SKM-1 (cell line): ENCODE results near the gene NAV3.

Experiments
- DNase-seq: peaks from one replicate; lab custom pipeline; 2025; ENCODE audit not compliant: unreplicated experiment; lab: John Stamatoyannopoulos, UW

NAV3 gene

DNA sequence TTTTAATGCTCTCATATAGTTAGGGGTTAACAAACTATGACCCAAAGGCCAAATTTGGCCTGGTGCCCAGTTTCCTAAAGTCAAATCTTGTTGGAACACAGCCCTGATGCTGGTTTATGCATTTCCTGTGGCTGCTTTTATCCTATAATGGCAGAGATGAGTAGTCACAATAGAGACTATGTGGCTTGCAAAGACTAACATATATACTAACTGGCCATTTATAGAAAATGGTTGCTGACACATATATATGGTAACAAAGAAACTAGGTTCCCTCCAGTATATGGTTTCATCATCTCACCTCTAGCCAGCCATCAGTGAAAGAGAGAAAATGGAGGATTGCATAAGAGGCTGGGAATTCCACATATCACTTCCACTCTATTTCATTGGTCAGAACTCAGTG lies 10.8 kb downstream of the NAV3 start:
- no peak for DNase-seq

DNA sequence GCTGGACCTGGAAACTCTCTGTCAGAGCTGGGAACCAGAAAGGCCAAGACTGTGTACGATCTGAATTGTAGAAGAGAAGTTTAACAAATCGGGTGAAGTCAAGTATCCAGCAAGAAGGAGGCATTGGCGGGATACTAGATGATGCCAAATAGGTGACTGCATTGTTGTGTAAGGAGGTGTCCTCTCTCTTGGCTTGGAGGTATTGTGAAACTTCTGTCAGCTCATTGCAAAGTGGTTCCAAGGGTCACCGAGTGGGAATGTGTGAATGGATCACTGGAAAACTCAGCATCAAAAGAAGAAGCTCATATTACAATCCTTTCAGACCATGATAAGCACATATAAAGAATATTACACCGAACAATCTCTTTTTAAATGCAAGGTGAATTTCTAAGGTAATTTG lies 11.7 kb downstream of the NAV3 start:
- no peak for DNase-seq

DNA sequence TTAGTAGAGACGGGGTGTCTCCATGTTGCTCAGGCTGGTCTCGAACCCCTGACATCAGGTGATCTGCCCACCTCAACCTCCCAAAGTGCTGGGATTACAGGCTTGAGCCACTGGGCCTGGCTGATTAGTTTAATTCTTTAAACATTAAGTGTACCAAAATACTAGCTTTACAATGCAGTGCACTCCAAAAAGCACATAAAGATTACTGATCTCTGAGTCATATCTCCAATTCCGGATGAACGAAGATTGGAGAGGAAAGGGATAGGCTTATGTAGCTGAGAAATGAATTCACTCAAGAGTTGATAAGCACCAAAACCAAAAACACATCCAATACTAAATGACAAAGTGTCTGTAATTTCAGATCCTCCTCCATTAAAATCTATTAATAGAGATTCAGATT lies 15.1 kb downstream of the NAV3 start:
- no peak for DNase-seq

DNA sequence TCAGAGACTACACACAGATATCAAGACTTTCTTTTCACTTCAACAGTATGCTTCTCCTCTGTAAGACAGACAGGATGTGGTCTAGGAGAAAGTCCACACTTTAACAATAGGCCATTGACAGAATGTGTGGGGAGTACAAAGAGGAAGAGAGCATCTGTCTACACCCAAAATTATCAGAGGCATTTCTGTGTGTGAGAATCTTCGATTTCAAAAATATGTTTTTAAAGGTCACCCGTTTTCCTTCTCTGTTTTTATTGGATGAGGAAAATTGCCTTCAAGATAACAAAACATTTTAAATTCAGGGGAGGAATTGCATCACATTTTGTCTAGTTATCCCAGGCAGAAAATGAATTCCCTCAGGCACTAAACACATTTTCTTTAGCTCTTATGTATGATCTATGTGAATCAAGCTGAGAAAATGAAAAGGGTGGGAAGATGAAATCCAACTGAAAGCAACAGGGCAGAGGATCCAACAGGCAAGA lies 16.4 kb downstream of the NAV3 start:
- no peak for DNase-seq

DNA sequence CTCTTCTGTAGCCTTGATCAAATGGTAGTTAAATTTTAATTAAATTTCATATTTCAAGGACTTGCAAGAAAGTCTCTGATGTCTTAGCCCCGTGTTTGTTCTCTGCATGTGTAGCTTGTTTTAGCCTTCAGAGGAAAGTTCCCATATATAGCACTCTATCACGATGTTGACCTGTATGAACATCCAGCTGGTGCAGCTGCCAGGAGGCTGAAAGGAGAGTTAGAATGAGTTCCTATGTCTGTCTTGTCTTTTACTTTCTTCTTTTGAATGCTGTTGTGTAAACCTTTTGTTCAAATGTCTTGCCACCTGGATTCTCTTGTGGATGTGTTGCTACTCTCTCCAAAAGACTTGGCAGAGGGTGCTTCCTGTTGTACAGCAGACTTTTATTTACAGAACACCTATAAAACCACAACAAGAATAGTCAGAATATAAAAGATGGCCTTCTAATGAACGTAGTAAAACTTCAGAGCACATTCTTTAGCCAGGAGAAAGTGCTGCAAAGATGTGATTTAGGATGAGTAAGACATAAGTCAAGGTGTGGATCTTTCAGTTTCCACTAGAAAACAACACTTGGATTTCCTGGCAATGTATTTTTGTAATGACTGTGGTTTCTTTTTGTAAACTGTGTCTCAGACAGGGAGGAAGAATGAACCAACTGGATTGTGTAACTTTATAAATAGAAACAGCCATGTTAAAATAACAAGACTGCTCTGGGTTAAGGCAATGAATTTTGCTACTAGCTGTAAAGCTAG lies 17.2 kb downstream of the NAV3 start:
- no peak for DNase-seq

DNA sequence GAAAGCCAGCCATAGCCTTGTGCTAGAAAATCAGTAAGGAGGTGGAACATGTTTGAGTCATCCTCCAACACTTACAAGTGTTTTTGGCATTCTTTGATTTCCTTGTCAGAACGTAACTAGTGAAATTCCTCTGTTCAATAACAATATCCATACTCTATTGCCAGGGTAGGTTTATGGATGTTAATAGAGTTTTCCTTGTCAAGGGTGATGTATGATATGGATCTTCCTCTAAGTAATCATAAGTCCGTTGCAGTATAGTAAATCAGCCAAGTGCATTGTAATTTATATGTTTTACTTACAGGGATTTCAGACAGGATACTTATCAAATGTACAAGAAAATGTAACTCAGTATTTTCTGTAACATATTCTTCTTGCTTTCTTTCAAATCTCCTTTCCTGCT lies 19.4 kb downstream of the NAV3 start:
- DNase-seq = no peak

DNA sequence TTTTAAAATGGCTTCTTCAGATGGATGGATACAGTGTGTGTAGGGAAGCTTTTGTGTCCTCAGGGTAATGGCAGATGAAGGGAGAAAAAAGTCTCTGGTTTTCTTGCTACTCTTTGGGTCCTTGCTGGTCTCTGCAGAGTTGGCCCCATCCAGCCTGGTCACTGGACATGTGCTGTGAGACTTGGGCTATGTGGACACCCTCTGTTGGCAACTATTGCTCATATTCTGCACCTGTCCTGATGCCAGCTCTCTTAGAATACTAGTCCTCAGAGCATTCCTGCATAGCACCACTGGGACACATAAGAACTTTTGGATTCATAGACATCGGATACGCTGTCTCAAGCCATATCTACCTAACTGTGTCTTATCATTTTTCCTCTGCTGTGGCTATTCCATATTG lies 20.0 kb downstream of the NAV3 start:
- no peak for DNase-seq

DNA sequence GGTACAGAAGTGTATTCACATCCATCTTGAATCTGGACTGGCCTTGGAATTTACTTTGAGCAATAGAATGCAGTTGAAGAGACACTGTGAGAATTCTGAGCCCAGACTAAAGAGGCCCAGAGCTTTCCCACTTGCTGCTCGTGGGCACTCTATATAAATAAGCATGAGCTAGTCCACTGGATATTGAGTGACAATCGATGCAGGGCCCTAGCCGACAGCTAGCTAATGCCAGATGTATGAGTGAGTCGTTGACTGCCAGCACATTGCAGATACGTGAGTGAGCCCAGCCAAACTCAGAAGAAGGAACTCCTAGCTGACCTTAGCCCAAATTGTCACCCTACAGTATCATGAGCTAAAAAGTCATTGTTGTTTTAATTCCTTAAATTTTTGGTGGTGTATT lies 24.9 kb downstream of the NAV3 start:
- DNase-seq = no peak

DNA sequence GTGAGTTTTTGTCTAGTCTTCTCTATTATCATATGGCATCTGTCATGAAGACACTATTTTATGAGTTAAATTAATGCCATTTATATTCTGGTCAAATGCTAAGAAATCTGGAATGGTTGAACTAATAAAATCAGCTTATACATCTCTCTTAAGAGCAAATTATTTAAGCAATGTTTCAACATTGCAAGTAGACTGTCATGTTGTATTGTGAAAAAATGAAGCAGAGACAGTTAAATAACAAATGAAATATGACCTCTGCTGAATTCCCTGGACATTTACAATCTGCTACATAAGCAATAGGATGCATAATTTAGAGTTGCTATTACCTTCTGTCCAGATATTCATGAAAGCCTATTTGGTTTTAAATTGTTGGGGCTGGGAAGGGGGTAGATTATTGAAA lies 30.6 kb downstream of the NAV3 start:
- no peak for DNase-seq

DNA sequence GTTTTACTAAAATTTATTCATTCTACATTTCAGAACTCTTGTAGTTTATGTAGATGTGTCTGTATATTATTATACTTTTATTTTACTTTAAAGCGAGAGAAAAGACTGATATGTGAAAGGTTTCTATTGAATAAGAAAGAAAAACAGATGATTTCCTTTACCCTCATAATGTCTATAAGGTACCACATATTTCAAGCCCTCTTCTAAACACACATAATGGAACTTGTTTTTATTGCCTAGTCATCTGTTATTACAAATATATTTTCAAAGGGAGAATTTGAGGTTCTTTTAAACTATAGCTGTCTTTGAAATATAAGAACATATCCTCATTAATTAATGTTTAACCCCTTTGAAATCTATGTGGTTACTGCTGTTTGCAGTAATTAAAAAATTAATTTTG lies 34.5 kb downstream of the NAV3 start:
- DNase-seq = no peak

DNA sequence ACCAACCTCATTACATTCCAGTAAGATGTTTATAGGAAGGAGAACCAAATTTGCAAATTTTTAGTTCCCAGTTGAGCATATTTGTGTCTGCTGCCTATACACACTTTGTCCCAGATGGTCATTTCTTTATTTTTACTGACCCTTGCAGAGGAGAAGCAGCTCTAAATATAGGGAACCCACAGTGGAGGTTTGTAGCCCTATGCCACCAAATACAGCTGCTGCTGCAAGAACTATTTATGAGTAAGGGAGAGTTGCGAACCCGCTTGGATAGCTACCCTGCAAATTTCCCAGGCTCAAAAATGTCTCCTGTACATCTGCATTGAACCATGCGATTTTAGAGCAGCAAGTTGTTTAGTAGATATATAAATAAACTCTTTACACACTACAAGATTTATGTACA lies 48.2 kb downstream of the NAV3 start:
- DNase-seq = no peak

DNA sequence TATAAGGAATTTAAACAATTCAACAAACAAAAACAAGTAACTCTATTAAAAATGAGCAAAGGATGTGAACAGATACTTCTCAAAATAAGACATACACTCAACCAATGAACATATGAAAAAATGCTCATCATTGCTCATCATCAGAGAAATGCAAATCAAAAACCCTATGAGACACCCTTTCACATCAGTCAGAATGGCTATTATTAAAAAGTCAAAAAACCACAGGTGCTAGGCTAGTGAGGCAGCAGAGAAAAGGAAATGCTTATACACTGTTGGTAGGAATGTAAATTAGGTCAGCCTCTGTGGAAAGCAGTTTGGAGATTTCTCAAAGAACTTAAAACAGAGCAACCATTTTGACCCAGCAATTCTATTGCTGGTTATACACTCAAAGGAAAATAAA lies 52.0 kb downstream of the NAV3 start:
- no peak for DNase-seq

DNA sequence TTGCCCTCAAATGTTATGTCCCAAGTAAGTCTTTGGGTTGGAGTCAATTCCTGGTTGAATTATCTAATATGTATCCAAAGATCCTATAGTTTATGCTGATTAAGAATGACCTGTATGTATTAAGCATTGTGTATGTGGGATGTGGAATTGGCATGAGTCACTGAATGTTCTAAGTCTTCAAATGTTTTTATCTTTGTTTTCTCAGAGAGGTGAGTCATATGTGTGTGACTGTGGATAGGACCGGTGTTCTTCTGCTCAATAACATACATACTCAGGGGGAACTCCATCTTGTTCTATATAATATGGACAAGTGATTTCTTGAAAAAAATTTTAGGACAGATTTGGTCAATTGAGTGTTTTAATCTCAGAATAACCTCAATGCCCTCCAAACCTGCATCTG lies 57.9 kb downstream of the NAV3 start:
- DNase-seq = no peak

DNA sequence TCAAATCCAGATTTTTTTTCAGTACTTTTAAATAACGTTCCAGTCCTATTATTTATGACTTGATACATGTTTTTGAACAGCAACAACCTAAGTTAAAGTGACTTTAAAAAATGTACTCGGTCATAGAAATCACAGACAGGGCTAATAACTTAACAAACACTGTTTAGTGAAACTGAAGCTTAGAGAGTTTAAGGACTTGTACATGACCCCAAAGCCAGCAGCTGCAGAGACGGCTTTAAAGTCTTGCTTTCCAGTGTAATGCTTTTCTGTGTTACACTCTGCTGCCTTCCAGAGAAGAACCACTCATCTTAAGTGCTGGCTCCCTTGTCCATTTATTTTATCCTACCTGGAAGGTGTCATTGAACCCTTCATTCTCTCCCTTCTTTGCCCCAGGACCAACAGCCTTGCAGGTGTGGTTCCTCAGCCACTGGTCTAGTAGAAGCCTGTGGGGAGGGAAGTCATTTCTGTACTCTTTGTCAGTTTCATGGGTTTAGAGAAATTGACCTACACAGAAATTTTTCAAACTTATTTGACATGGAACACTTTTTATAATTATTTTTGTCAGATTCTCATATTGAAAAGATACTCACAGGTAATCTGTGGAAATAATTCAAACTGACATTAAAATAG lies 60.9 kb downstream of the NAV3 start:
- DNase-seq = no peak

DNA sequence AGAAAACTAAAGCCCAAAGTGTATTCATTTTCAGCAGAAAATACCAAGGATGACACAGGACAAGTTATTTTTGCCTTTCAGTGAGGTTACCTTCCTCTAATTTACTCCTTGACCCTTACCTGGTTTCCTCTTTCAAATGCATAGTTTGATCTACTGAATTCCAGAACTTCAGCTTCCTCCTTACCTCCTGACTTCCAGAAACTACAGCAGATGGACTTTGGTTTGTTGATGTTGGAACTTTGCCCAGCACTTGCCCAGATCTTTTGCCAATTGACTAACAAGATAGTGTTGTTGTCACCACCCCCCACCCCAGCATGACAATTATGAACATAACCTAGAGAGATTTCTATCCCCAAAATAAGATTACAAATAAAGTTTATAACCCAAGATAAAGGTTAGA lies 63.2 kb downstream of the NAV3 start:
- DNase-seq = no peak

DNA sequence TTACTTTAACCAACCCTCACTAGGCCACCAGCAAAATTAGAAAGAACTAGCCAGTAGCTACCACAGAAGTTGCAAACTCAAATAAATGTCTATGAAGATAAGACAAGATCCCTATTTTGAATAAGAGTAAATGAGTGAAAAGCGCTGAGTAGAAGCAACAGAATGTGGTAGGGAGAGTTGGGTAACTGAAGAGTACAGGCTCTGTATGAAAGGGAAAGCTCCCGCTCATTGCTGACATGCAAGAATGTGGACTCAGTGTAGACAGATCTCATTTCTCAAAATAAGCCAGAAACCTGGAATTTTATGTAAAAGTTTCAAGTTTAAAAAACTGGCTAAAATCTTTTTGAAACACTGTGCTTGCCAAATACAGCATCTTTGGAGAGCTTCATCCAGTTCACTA lies 63.9 kb downstream of the NAV3 start:
- no peak for DNase-seq

DNA sequence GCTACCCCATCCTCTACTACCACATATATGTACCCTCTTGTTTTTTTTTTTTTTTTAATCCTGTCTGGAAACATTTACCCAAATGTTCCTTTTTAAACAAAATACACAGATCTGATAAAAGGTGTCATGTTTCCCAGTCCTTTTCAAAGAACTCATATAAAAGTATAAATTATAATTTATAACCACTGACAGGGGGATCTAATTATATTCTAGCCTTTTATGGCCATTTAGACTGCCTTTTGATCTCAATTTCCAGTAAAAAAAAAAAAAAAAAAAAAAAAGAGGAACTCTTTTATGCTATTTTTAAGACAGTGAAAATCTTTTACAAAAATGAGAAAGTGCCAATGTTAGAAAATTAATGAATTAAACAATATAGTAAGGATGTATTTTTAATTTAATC lies 65.0 kb downstream of the NAV3 start:
- no peak for DNase-seq

DNA sequence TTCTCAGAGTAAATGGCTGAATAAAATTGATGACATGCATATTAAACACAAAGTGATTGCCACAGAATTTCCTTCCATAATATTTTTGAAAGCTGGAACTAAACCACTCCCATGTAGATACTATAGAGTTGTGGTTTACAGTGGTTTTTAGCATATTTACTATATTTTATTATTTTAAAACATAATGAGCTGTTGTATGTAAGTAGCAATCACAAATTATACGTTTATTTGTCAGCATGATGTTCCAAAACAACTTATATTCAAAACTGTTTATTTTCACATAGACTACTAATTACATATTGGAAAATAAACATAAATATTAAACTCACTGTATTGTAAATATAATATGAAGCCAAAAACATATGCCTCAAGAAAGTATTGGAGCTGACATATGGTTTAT lies 77.2 kb downstream of the NAV3 start:
- no peak for DNase-seq

DNA sequence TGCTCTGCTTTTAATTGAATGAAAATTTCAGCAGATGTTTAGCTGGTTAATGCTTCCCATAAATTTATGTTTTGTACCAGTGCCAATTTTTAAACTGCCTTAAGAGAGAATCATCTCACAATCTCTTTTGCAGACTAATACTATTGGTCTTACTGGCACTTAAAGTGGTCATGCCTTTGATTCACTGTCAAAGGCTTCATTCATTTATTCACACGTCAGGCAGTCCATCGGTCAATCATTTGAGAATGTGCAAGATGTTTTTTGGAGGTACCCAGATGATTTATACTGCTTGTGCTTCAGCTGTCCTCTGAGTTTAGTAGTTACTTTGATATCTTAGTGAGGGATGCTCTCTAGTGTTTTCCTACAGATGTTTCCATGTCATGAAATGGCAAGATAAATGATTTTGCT lies 83.4 kb downstream of the NAV3 start:
- no peak for DNase-seq

DNA sequence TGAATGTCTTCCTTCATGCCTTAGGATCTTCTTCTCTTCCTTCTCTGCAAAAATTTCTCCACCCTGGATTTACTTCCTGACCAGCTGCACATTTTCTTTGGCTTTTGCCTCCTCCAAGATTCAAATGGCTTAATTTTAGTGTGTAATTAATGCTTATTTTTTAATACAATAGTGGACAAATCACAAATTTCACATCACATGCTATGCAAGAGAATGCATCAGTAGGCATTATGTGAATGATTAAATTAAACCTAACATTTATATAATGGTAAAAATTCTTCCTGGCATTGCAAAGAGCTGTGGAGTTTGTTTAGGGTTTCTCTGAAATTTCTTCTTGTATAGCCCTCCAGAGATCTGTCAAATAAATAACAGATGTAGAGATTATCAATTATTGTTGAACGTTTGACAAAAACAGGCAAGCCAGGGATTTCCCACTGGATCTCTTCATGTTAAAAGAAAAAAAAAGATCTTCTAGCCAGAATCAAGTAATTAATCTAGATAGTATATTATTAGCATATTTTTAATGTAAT lies 84.4 kb downstream of the NAV3 start:
- DNase-seq = no peak

DNA sequence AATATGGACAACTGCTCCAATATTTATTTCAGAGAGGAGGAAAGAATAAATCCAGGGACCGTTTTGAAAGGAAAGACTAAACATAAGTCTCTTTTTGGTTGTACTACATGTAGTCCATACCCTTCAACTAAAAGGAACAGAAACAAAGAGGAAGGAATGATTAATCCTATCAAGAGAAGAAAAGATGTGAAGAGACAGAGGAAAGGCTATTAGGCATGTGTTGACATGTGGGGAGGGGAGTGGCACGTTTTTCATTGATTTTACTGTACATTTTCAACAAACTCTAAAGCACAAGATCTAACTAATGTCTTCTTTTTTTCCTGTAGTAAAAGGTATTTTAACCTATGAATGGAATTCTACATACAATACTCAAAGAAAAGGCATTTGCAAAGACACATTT lies 85.6 kb downstream of the NAV3 start:
- DNase-seq = no peak

DNA sequence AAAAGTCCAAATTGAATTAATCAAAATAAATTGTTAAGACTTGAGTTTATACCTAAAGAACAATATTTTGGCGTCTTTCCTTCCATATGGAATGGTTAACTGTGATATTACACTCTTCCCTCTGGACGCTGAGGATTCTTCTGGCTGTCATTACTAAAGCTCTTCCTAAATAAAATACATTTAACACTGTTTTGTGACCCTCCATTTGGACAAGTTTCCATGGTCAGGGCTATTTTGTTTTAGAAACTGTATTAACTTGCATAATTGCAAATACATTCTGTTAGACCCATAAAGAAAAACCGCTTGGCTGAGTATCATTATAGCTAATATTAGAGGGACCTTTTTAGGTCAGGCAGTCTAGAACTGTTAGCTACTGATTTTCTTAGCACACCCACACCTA lies 87.4 kb downstream of the NAV3 start:
- DNase-seq = no peak

DNA sequence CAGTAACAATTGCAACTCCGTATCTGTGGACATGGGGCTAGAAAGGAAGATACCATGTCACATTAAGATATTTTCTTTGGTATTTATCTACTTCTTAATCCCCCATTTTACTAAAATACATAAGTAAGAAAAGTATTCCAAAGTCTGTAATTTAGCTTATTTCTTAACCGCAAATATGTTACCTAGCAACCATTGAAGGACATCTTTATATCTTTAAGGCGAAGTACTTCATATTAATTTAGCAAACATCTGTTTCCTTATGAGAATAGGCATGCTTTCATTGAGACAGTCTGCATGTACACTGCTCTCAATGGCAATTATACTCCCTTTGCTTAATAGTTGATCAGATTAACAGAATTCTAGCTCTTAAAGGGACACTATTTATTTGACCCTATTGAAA lies 88.8 kb downstream of the NAV3 start:
- no peak for DNase-seq
